IMR-90 (cell line): ENCODE data around the gene PLD6. TPM values are rescaled to one million over a fixed set of nuclear protein-coding genes. Genes with fewer than 3 reads are reported as not detected.

Source experiments
- ATAC-seq: fragments of 200-7000 bp; cut with Tn5 transposase; 2 replicates; pipeline ENCODE4 v1.9.1; 2020; ENCODE audit warnings: low read depth, mild to moderate bottlenecking, moderate library complexity
- BruUV-seq: library from RNA; stranded (reverse); fragments of 400-500 nt; replicated peaks from 2 replicates; lab custom pipeline; 2021; lab: Mats Ljungman, UMichigan
- CTCF ChIA-PET: fragments of 300-600 bp; formaldehyde crosslinking; extraction: SDS; loops from one replicate; lab custom pipeline; 2021; ENCODE audit warnings: antibody characterized with exemption; lab: Yijun Ruan, JAX
- POLR2A ChIA-PET: fragments of 300-600 bp; sonication (Branson Sonifier 250); formaldehyde crosslinking; loops from one replicate; lab custom pipeline; 2022; ENCODE audit warnings: antibody characterized with exemption; ENCODE audit not compliant: unreplicated experiment; lab: Charles Lee
- DNase-seq: peaks from one replicate; pipeline ENCODE4 v3.0.0; 2013
- H2AFZ ChIP-seq: replicated peaks from 2 replicates; pipeline ENCODE3; 2013; ENCODE audit warnings: low read length, mild to moderate bottlenecking; ENCODE audit not compliant: poor library complexity
- H2AK5ac ChIP-seq: 2 replicates; pipeline ENCODE4 v1.6.1; 2013; ENCODE audit warnings: low read depth, low read length, inconsistent platforms
- H2AK9ac ChIP-seq: replicated peaks from 2 replicates; pipeline ENCODE3; 2013; ENCODE audit warnings: mild to moderate bottlenecking, low read depth, low read length, moderate library complexity; ENCODE audit not compliant: poor library complexity
- H2BK120ac ChIP-seq: 2 replicates; pipeline ENCODE4 v1.6.1; 2013; ENCODE audit warnings: low read depth, low read length, inconsistent platforms
- H2BK15ac ChIP-seq: 3 replicates; pipeline ENCODE4 v1.6.1; 2013; ENCODE audit warnings: low read depth, low read length, inconsistent platforms
- H2BK20ac ChIP-seq: 2 replicates; pipeline ENCODE4 v1.6.1; 2013; ENCODE audit warnings: low read depth, mild to moderate bottlenecking, inconsistent platforms, low read length, moderate library complexity
- H2BK5ac ChIP-seq: 2 replicates; pipeline ENCODE4 v1.6.1; 2013; ENCODE audit warnings: mild to moderate bottlenecking, low read depth, low read length, inconsistent platforms; ENCODE audit not compliant: poor library complexity, severe bottlenecking
- H3K14ac ChIP-seq: replicated peaks from 2 replicates; pipeline ENCODE4 v1.6.1; 2013; ENCODE audit warnings: low read depth, low read length, inconsistent platforms
- H3K18ac ChIP-seq: 2 replicates; pipeline ENCODE4 v1.6.1; 2013; ENCODE audit warnings: low read depth, low read length, control low read depth
- H3K23ac ChIP-seq: 2 replicates; pipeline ENCODE4 v1.6.1; 2013; ENCODE audit warnings: low read depth, low read length, inconsistent platforms
- H3K27ac ChIP-seq: 2 replicates; pipeline ENCODE4 v1.5.1; 2013; ENCODE audit warnings: mild to moderate bottlenecking, control low read depth, low read length; ENCODE audit not compliant: insufficient read depth
- H3K27me3 ChIP-seq: 2 replicates; pipeline ENCODE4 v1.6.1; 2013; ENCODE audit warnings: low read length; ENCODE audit not compliant: control insufficient read depth, insufficient read depth
- H3K36me3 ChIP-seq: 2 replicates; pipeline ENCODE4 v1.6.1; 2013; ENCODE audit warnings: low read length, mixed read lengths; ENCODE audit not compliant: control insufficient read depth, insufficient read depth
- H3K4ac ChIP-seq: 2 replicates; pipeline ENCODE4 v1.6.1; 2013; ENCODE audit warnings: low read depth, low read length, inconsistent platforms
- H3K4me1 ChIP-seq: 2 replicates; pipeline ENCODE4 v1.6.1; 2013; ENCODE audit warnings: low read length, mixed read lengths; ENCODE audit not compliant: control insufficient read depth, insufficient read depth
- H3K4me2 ChIP-seq: 2 replicates; pipeline ENCODE4 v1.6.1; 2013; ENCODE audit warnings: low read depth, mild to moderate bottlenecking, control low read depth, low read length, moderate library complexity
- H3K4me3 ChIP-seq: 2 replicates; pipeline ENCODE4 v1.5.1; 2013; ENCODE audit warnings: low read depth, mild to moderate bottlenecking, control low read depth, low read length, moderate library complexity; ENCODE audit not compliant: insufficient read depth
- H3K56ac ChIP-seq: 2 replicates; pipeline ENCODE4 v1.6.1; 2013; ENCODE audit warnings: low read length, inconsistent platforms; ENCODE audit not compliant: insufficient read depth; ENCODE audit errors: extremely low read depth
- H3K79me1 ChIP-seq, 2 experiments: 2 replicates each; pipeline ENCODE4 v1.6.1; 2013; ENCODE audit warnings: low read length in 2 of 2, inconsistent platforms in 1 of 2, low read depth in 1 of 2
- H3K9ac ChIP-seq: 2 replicates; pipeline ENCODE4 v1.6.1; 2013; ENCODE audit warnings: low read depth, low read length, control low read depth
- H3K9me1 ChIP-seq: 2 replicates; pipeline ENCODE4 v1.6.1; 2013; ENCODE audit warnings: low read length, inconsistent platforms; ENCODE audit not compliant: insufficient read depth
- H3K9me3 ChIP-seq: 2 replicates; pipeline ENCODE4 v1.6.1; 2013; ENCODE audit warnings: low read length; ENCODE audit not compliant: control insufficient read depth, insufficient read depth
- H4K20me1 ChIP-seq: 2 replicates; pipeline ENCODE4 v1.6.1; 2013; ENCODE audit warnings: low read length, inconsistent platforms; ENCODE audit not compliant: insufficient read depth
- H4K5ac ChIP-seq: 2 replicates; pipeline ENCODE4 v1.6.1; 2013; ENCODE audit warnings: mild to moderate bottlenecking, low read depth, low read length, control low read depth
- H4K8ac ChIP-seq, 2 experiments: 2 replicates each; pipeline ENCODE4 v1.6.1; 2013; ENCODE audit warnings: low read depth in 2 of 2, low read length in 2 of 2, control low read depth in 1 of 2, inconsistent platforms in 1 of 2
- H4K91ac ChIP-seq: 2 replicates; pipeline ENCODE4 v1.6.1; 2013; ENCODE audit warnings: low read depth, low read length, inconsistent platforms; ENCODE audit not compliant: insufficient read depth
- CEBPB ChIP-seq: IDR thresholded peaks from 2 replicates; pipeline ENCODE4 v1.6.1; 2012; ENCODE audit warnings: low read depth, low read length, improper control_type of control experiment
- ELK1 ChIP-seq: fragments of 150-350 bp; IDR thresholded peaks from 2 replicates; pipeline ENCODE4 v1.6.1; 2016; ENCODE audit warnings: low read depth, mild to moderate bottlenecking, low read length, moderate library complexity, borderline replicate concordance
- WGBS, 2 experiments: methylation state at CpG; one replicate each; pipeline versions ENCODE4 v1.1.5 to v1.1.7; 2013; ENCODE audit warnings: missing lambda C conversion rate in 2 of 2; ENCODE audit not compliant: insufficient read length in 1 of 2; ENCODE audit errors: extremely low coverage in 2 of 2; 5-methylcytosine and 5-hydroxymethylcytosine counted together
- dilution Hi-C: fragments of 300-500 bp; cut with HindIII; formaldehyde crosslinking; loops from one replicate; pipeline ENCODE4 v1.14.3; 2018; ENCODE audit warnings: low sequenced_read_pairs; ENCODE audit not compliant: unreplicated experiment
- in situ Hi-C: fragments of 300-500 bp; cut with MboI; formaldehyde crosslinking; loops from 3 replicates; pipeline ENCODE4 v1.14.3; 2019; ENCODE audit warnings: low sequenced_read_pairs, inconsistent platforms, mixed read lengths
- intact Hi-C: fragments of 100-400 bp; cut with micrococcal nuclease; formaldehyde crosslinking; loops from 2 replicates; pipeline ENCODE4 v1.10.0; 2022
- polyA plus RNA-seq, 3 experiments: library from polyadenylated mRNA; depleted of rRNA; stranded (reverse); fragments of >200 nt; gene quantifications; 2 replicates each; pipeline ENCODE4 v1.2.3, GENCODE V29; 2012; ENCODE audit warnings: low replicate concordance in 1 of 3
- total RNA-seq: library from RNA; depleted of rRNA; stranded (reverse); fragments of >200 nt; gene quantifications from 2 replicates; pipeline ENCODE4 v1.2.3, GENCODE V29; 2012

The PLD6 gene
- total and polyA plus RNA-seq, 2 of the 4 experiments (the other 2 are of a cell fraction) = 1.1 to 1.5 TPM

- H3K27me3 ChIP-seq = no peaks in the 10 kb centered on the region
Measured at GRCh38 chr17:17161759-17162158, 44.4 kb downstream of the PLD6 start.

More at GRCh38 chr17:17161759-17162158, 44.4 kb downstream of the PLD6 start:
- Histone ChIP-seq H4K8ac (no peak overlapping the region), H4K91ac (no peak overlapping the region), H3K79me1 (peaks cover 26 to 43% of the 10 kb centered on the region in 2 experiments), H4K5ac (no peak overlapping the region), H3K4me1 (peaks cover 2% of the 10 kb centered on the region), H3K18ac (no peak overlapping the region), H3K9me3 (no peaks in the 10 kb centered on the region), H2AK5ac (no peak overlapping the region), H3K14ac (no peak overlapping the region), H2BK5ac (no peak overlapping the region), H3K9me1 (peaks cover 3% of the 10 kb centered on the region; the same call in 1 of the 2 replicates), H3K9ac (no peak overlapping the region), H3K27ac (no peak overlapping the region), H3K56ac (no peak overlapping the region), H2AFZ (no peak overlapping the region), H3K4me3 (no peak overlapping the region), H2AK9ac (no peak overlapping the region), H3K36me3 (peaks cover 80% of the 10 kb centered on the region), H3K4ac (no peak overlapping the region), H3K23ac (no peak overlapping the region), H2BK120ac (no peak overlapping the region), H2BK15ac (no peak overlapping the region), H3K4me2 (no peak overlapping the region), H2BK20ac (no peak overlapping the region), H4K20me1 (peaks cover 11% of the 10 kb centered on the region)
- CTCF ChIA-PET = no interaction called here
- WGBS, 2 experiments = 90% methylated on average over 2 of the region's 4 CpGs; no CpG with 5 or more reads in 1 of the 2 experiments
- no peak for DNase-seq
- TF ChIP-seq CEBPB (no peak), ELK1 (no peak)
- intact Hi-C loops (no loop called here), dilution Hi-C loops (no loop called here), in situ Hi-C loops (no loop called here)
- POLR2A ChIA-PET = no interaction called here
- ATAC-seq = no peak
- no TSS peak for BruUV-seq
